ENCODE results near the gene ZNF32. TPM values are rescaled to one million over a fixed set of nuclear protein-coding genes. Genes with fewer than 3 reads are reported as not detected.

The ZNF32 gene
- total RNA-seq, 1 experiment from 2014 or later: 16.7 TPM

GRCh38 chr10:43696909-43697483 lies 48.3 kb upstream of the ZNF32 start:
- H3K27ac ChIP-seq (ENCODE audit: low read length): no peak overlapping the region
- no TSS peak for BruUV-seq (replicated peaks)
- ATAC-seq: no peak
- no peaks in the 10 kb centered on the region for H3K9me2 ChIP-seq (replicated peaks; ENCODE audit: low read length)
- H3K36me3 ChIP-seq (ENCODE audit: low read depth, low read length): no peaks in the 10 kb centered on the region
- POLR2A ChIA-PET (ENCODE audit: unreplicated experiment): no interaction called here
- CTCF ChIA-PET: no interaction called here
- H3K79me2 ChIP-seq (ENCODE audit: low read length): no peaks in the 10 kb centered on the region
- H3F3A ChIP-seq (ENCODE audit: low read length, unreplicated experiment): no peaks in the 10 kb centered on the region
- peaks cover 45% of the 10 kb centered on the region for H3K27me3 ChIP-seq (ENCODE audit: low read length)
- DNase-seq: no peak
- TF ChIP-seq CTCF (conservative IDR thresholded peaks at IDR 0.05; ENCODE audit: low read depth, low read length): no peak
- TF ChIP-seq EZH2 (IDR thresholded peaks at IDR 0.05; ENCODE audit: low read length, unreplicated experiment): no peak
- TF ChIP-seq EZH2phosphoT487 (IDR thresholded peaks at IDR 0.05; ENCODE audit: borderline replicate concordance, low read length): no peak
- no peak overlapping the region for H3K4me3 ChIP-seq (ENCODE audit: low read length)
- no peaks in the 10 kb centered on the region for H3K9me3 ChIP-seq (ENCODE audit: low read length)
- no peak overlapping the region for H3K9ac ChIP-seq (ENCODE audit: low read length)
- intact Hi-C loops (cut with micrococcal nuclease): no loop called here
- H2AFZ ChIP-seq (ENCODE audit: low read length): no peak overlapping the region
- H3K4me1 ChIP-seq (ENCODE audit: insufficient read depth, low read length): no peaks in the 10 kb centered on the region
- no peaks in the 10 kb centered on the region for H4K20me1 ChIP-seq (ENCODE audit: low read length)
- no peak overlapping the region for H3K4me2 ChIP-seq (ENCODE audit: low read length)

GRCh38 chr10:43695730-43696129 lies 47.0 kb upstream of the ZNF32 start:
- ATAC-seq: no peak
- CTCF ChIA-PET: no interaction called here
- Histone ChIP-seq H3K9ac (ENCODE audit: low read length) (no peak overlapping the region), H3K27me3 (ENCODE audit: low read length) (peaks cover 53% of the 10 kb centered on the region), H3K27ac (ENCODE audit: low read length) (no peak overlapping the region), H3K79me2 (ENCODE audit: low read length) (no peaks in the 10 kb centered on the region), H3F3A (ENCODE audit: low read length, unreplicated experiment) (no peaks in the 10 kb centered on the region), H4K20me1 (ENCODE audit: low read length) (no peaks in the 10 kb centered on the region), H2AFZ (ENCODE audit: low read length) (no peak overlapping the region), H3K4me1 (ENCODE audit: insufficient read depth, low read length) (no peaks in the 10 kb centered on the region), H3K36me3 (ENCODE audit: low read depth, low read length) (no peaks in the 10 kb centered on the region), H3K9me2 (replicated peaks; ENCODE audit: low read length) (no peaks in the 10 kb centered on the region), H3K4me3 (ENCODE audit: low read length) (no peak overlapping the region), H3K4me2 (ENCODE audit: low read length) (no peak overlapping the region), H3K9me3 (ENCODE audit: low read length) (no peaks in the 10 kb centered on the region)
- no TSS peak for BruUV-seq (replicated peaks)
- no peak for TF ChIP-seq EZH2 (IDR thresholded peaks at IDR 0.05; ENCODE audit: low read length, unreplicated experiment)
- intact Hi-C loops (cut with micrococcal nuclease): no loop called here
- POLR2A ChIA-PET (ENCODE audit: unreplicated experiment): no interaction called here
- no peak for DNase-seq

- Histone ChIP-seq H3F3A (ENCODE audit: low read length, unreplicated experiment) (no peaks in the 10 kb centered on the region), H3K9me2 (replicated peaks; ENCODE audit: low read length) (no peaks in the 10 kb centered on the region), H3K4me3 (ENCODE audit: low read length) (no peak overlapping the region), H3K4me2 (ENCODE audit: low read length) (no peak overlapping the region), H3K4me1 (ENCODE audit: insufficient read depth, low read length) (0 out of 2 replicates have a peak, but pooled peaks cover 1% of the 10 kb centered on the region), H3K27ac (ENCODE audit: low read length) (no peak overlapping the region), H3K36me3 (ENCODE audit: low read depth, low read length) (no peaks in the 10 kb centered on the region), H3K79me2 (ENCODE audit: low read length) (no peaks in the 10 kb centered on the region), H3K9ac (ENCODE audit: low read length) (no peak overlapping the region), H3K27me3 (ENCODE audit: low read length) (peaks cover 50% of the 10 kb centered on the region), H3K9me3 (ENCODE audit: low read length) (no peaks in the 10 kb centered on the region), H4K20me1 (ENCODE audit: low read length) (no peaks in the 10 kb centered on the region), H2AFZ (ENCODE audit: low read length) (no peak overlapping the region)
- ChIA-PET POLR2A (ENCODE audit: unreplicated experiment) (no interaction called here), CTCF (no interaction called here)
- DNase-seq: no peak
- BruUV-seq (replicated peaks): no TSS peak
- ATAC-seq: no peak
- no peak for TF ChIP-seq EZH2phosphoT487 (IDR thresholded peaks at IDR 0.05; ENCODE audit: borderline replicate concordance, low read length)
- no peak for TF ChIP-seq CTCF (conservative IDR thresholded peaks at IDR 0.05; ENCODE audit: low read depth, low read length)
- TF ChIP-seq EZH2 (IDR thresholded peaks at IDR 0.05; ENCODE audit: low read length, unreplicated experiment): no peak
- intact Hi-C loops (cut with micrococcal nuclease): no loop called here
These were observed 46.6 kb upstream of the ZNF32 start for GRCh38 chr10:43695321-43695720.
